ENCODE results near the gene LIPE. TPM values are rescaled to one million over a fixed set of nuclear protein-coding genes. Genes with fewer than 3 reads are reported as not detected.
"Not testable (repeated sequence)": the region's sequence is repeated elsewhere in the genome, so short reads cannot be mapped to it uniquely, and the experiment has no call there.

Gene LIPE
- 6.2 TPM for polyA plus RNA-seq (2013, experiment 1 of 2; ENCODE audit: insufficient read length)
- 4.0 TPM for polyA plus RNA-seq (2013, experiment 2 of 2; ENCODE audit: insufficient read length)

- peak; percentile 12 for DNase-seq
Observed at GRCh38 chr19:42427313-42427712, at the start of gene LIPE. Gene LIPE, minus strand, starts transcription at chr19:42427388. Its CDS starts 239 bp downstream, at chr19:42427149.

- DNase-seq = no peak
Observed at GRCh38 chr19:42475366-42475765, 48.2 kb upstream of the LIPE start.

- DNase-seq = no peak
Observed at GRCh38 chr19:42474743-42475142, 47.6 kb upstream of the LIPE start.

GRCh38 chr19:42473686-42474085 is 46.5 kb upstream of the LIPE start:
- no peak for DNase-seq

- DNase-seq = no peak
Observed at GRCh38 chr19:42472402-42473147, 45.4 kb upstream of the LIPE start.

- peak; percentile 19 for DNase-seq
Observed at GRCh38 chr19:42471554-42472249, 44.5 kb upstream of the LIPE start.

- DNase-seq = peak; percentile 58
Observed at GRCh38 chr19:42469311-42470235, 42.4 kb upstream of the LIPE start.

- DNase-seq = peak; percentile 93
Observed at GRCh38 chr19:42468273-42468796, 41.1 kb upstream of the LIPE start.

- DNase-seq = no peak
Observed at GRCh38 chr19:42467183-42467760, 40.1 kb upstream of the LIPE start.

GRCh38 chr19:42466521-42467182 is 39.5 kb upstream of the LIPE start:
- DNase-seq = peak; percentile 19

- DNase-seq = no peak
Observed at GRCh38 chr19:42465827-42466280, 38.7 kb upstream of the LIPE start.

GRCh38 chr19:42461700-42462324 is 34.6 kb upstream of the LIPE start:
- no peak for DNase-seq

- DNase-seq = not testable (repeated sequence)
Observed at GRCh38 chr19:42461231-42461630, 34.0 kb upstream of the LIPE start.

GRCh38 chr19:42459926-42460325 is 32.7 kb upstream of the LIPE start:
- DNase-seq = no peak

- DNase-seq = no peak
Observed at GRCh38 chr19:42455621-42456081, 28.5 kb upstream of the LIPE start.

GRCh38 chr19:42455086-42455485 is 27.9 kb upstream of the LIPE start:
- DNase-seq = no peak

- no peak for DNase-seq
Observed at GRCh38 chr19:42452590-42452989, 25.4 kb upstream of the LIPE start.

GRCh38 chr19:42450314-42450934 is 23.2 kb upstream of the LIPE start:
- DNase-seq = peak; percentile 66

GRCh38 chr19:42448306-42448705 is 21.1 kb upstream of the LIPE start:
- not testable (repeated sequence) for DNase-seq

- DNase-seq = no peak
Observed at GRCh38 chr19:42445948-42446347, 18.8 kb upstream of the LIPE start.

Data from fibroblast of skin of back (primary cell).